K562 (cell line): Measurements from ENCODE around the gene TMEM248. TPM values are rescaled to one million over a fixed set of nuclear protein-coding genes. Genes with fewer than 3 reads are reported as not detected.

Experiments
- ARHGAP35 ChIP-seq: fragments of 450-650 bp; IDR thresholded peaks from 2 replicates; pipeline ENCODE4 v1.6.1; 2018; ENCODE audit not compliant: partially characterized antibody
- CEBPB ChIP-seq: fragments of 450-650 bp; IDR thresholded peaks from 2 replicates; pipeline ENCODE4 v1.6.1; 2016; ENCODE audit warnings: missing genetic modification characterization, missing compliant biosample characterization
- CHD4 ChIP-seq: fragments of 200-600 bp; sonication (generic); IDR thresholded peaks from 3 replicates; pipeline ENCODE4 v1.6.1; 2012; ENCODE audit warnings: low read depth, mild to moderate bottlenecking, mixed read lengths, low read length, inconsistent platforms; ENCODE audit not compliant: insufficient read depth, insufficient replicate concordance, poor library complexity, severe bottlenecking
- CXXC5 ChIP-seq: fragments of 250-450 bp; sonication (Bioruptor Pico); IDR thresholded peaks from 2 replicates; pipeline ENCODE4 v1.8.0; 2022; ENCODE audit warnings: inconsistent platforms, mild to moderate bottlenecking, moderate library complexity
- DNMT1 ChIP-seq: fragments of 450-650 bp; IDR thresholded peaks from 2 replicates; pipeline ENCODE4 v1.6.1; 2016; ENCODE audit warnings: antibody characterized with exemption, mild to moderate bottlenecking
- FOXP1 ChIP-seq: sonication (generic); formaldehyde crosslinking; IDR thresholded peaks from 2 replicates; pipeline ENCODE4 v1.8.0; 2022; ENCODE audit warnings: mild to moderate bottlenecking, missing genetic modification reagents
- IFI16 ChIP-seq: fragments of 250-450 bp; sonication (Bioruptor Pico); IDR thresholded peaks from 2 replicates; pipeline ENCODE4 v2.1.2; 2022; ENCODE audit warnings: mild to moderate bottlenecking, inconsistent platforms
- KLF6 ChIP-seq: fragments of 250-450 bp; sonication (Bioruptor Pico); IDR thresholded peaks from 2 replicates; pipeline ENCODE4 v1.4.0; 2020; ENCODE audit warnings: mild to moderate bottlenecking, moderate library complexity, borderline replicate concordance
- RB1 ChIP-seq: fragments of 450-650 bp; IDR thresholded peaks from 2 replicates; pipeline ENCODE4 v1.6.1; 2017; ENCODE audit warnings: low read depth, mild to moderate bottlenecking
- SAFB ChIP-seq: fragments of 200-400 bp; formaldehyde crosslinking; IDR thresholded peaks from 2 replicates; pipeline ENCODE4 v1.6.1; 2017; ENCODE audit warnings: low read depth, low read length, borderline replicate concordance
- SOX6 ChIP-seq: fragments of 450-650 bp; IDR thresholded peaks from 2 replicates; pipeline ENCODE4 v1.6.1; 2014; ENCODE audit warnings: mild to moderate bottlenecking
- SREBF1 ChIP-seq: fragments of 150-350 bp; IDR thresholded peaks from 2 replicates; pipeline ENCODE4 v1.6.1; 2014; ENCODE audit warnings: antibody characterized with exemption, low read depth, low read length, borderline replicate concordance
- STAT5A ChIP-seq: IDR thresholded peaks from 2 replicates; pipeline ENCODE4 v1.6.1; 2012; ENCODE audit warnings: low read length, inconsistent platforms, borderline replicate concordance
- TEAD2 ChIP-seq: fragments of 450-650 bp; IDR thresholded peaks from 2 replicates; pipeline ENCODE4 v1.6.1; 2016; ENCODE audit warnings: missing genetic modification characterization, control low read depth, missing compliant biosample characterization
- ZBTB1 ChIP-seq: sonication (generic); formaldehyde crosslinking; IDR thresholded peaks from 2 replicates; pipeline ENCODE4 v1.8.1; 2023; ENCODE audit warnings: missing genetic modification reagents, low read depth, mild to moderate bottlenecking, borderline replicate concordance
- ZKSCAN1 ChIP-seq: fragments of 150-350 bp; IDR thresholded peaks from 2 replicates; pipeline ENCODE4 v1.6.1; 2016; ENCODE audit warnings: low read depth, low read length
- ZNF175 ChIP-seq: fragments of 200-800 bp; sonication (Bioruptor generic); IDR thresholded peaks from 2 replicates; pipeline ENCODE4 v1.6.1; 2016; ENCODE audit warnings: low read depth, mild to moderate bottlenecking, missing genetic modification characterization, missing compliant biosample characterization
- ZNF197 ChIP-seq: fragments of 200-800 bp; sonication (Bioruptor generic); IDR thresholded peaks from 2 replicates; pipeline ENCODE4 v1.6.1; 2016; ENCODE audit warnings: low read depth, missing genetic modification characterization, missing compliant biosample characterization
- ZNF507 ChIP-seq: conservative IDR thresholded peaks from 2 replicates; pipeline ENCODE4 v1.6.1; 2017; ENCODE audit warnings: missing genetic modification characterization, missing compliant biosample characterization
- ZNF695 ChIP-seq: fragments of 450-650 bp; formaldehyde crosslinking; IDR thresholded peaks from 2 replicates; pipeline ENCODE4 v1.4.0; 2020; ENCODE audit warnings: mild to moderate bottlenecking, moderate library complexity
- ZNF707 ChIP-seq: fragments of 250-450 bp; sonication (Bioruptor Pico); conservative IDR thresholded peaks from 2 replicates; pipeline ENCODE4 v1.8.0; 2022; ENCODE audit warnings: inconsistent platforms, mild to moderate bottlenecking, moderate library complexity
- ZSCAN29 ChIP-seq: fragments of 450-650 bp; IDR thresholded peaks from 2 replicates; pipeline ENCODE4 v1.6.1; 2017
- polyA plus RNA-seq, 8 experiments: library from polyadenylated mRNA; depleted of rRNA in 4 of 8; stranded (reverse) in 5 of 8; unstranded in 3 of 8; fragments of >200 nt; fragmentation: Nextera tagmentation in 2 of 8; fragmentation: Illumina TruSeq in 1 of 8; extraction: Ambion mirVana in 2 of 8; extraction: Trizol in 1 of 8; gene quantifications; 2 replicates each; pipeline versions ENCODE4 v1.2.1 to v1.2.3, GENCODE V29; 2011 to 2014; ENCODE audit warnings: inconsistent platforms in 1 of 8, missing spikeins in 1 of 8
- total RNA-seq, 7 experiments: library from RNA; depleted of rRNA in 6 of 7; stranded (reverse); fragments of >200 nt in 6 of 7; fragmentation: Illumina TruSeq in 2 of 7; extraction: Trizol in 2 of 7; gene quantifications; 2 replicates each; pipeline versions ENCODE4 v1.2.1 to v1.2.3, GENCODE V29; 2011 to 2021; ENCODE audit warnings: low replicate concordance in 1 of 7
- TF ChIP-seq, protein P1 (sequence below): sonication (generic); formaldehyde crosslinking; IDR thresholded peaks from 2 replicates; pipeline ENCODE4 v1.8.0; 2022; ENCODE audit warnings: missing genetic modification reagents, mild to moderate bottlenecking, moderate library complexity, borderline replicate concordance
- TF ChIP-seq, protein P2 (sequence below): fragments of 450-650 bp; IDR thresholded peaks from 2 replicates; pipeline ENCODE4 v1.7.1; 2018; ENCODE audit warnings: mild to moderate bottlenecking, low read depth; ENCODE audit not compliant: partially characterized antibody
- TF ChIP-seq, protein P3 (sequence below): fragments of 450-650 bp; formaldehyde crosslinking; IDR thresholded peaks from 2 replicates; pipeline ENCODE4 v1.4.0; 2020; ENCODE audit warnings: mild to moderate bottlenecking, moderate library complexity

Gene TMEM248
- total and polyA plus RNA-seq, 9 of the 15 experiments (the other 6 are each of a cell fraction or from before 2014, with no cell fraction given), result 6.3 to 132 (median 64.4) TPM

DNA sequence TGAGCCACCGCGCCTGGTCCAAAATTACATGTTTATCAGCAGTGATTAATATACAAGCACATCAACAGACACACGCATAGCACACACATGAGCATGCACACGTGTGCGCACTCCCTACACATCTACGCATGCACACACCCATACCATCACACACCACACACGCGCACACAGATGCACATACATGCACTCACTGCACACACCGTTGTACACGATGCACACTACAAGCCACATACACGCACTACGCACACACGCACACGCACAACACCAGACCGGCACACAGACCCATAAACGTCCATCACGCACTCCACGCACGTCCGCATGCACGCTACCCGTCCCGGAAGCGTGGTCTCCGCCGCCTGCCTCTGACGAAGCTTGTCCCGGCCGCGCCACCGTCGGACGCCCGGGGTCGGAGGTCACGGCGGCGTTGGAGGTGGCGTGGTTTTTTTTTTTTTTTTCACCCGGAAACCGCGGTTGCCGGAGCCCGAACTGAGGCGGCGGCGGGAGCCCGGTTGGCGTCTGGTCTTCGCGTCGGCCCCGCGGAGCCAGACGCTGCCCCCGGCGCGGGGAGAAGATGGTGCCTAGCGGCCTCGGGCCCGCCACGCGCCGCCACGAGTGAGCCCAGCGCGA is at the start of gene TMEM248 (continued):
- peak; percentile 10; the same call in 1 of the 2 replicates for TF ChIP-seq ZKSCAN1
- TF ChIP-seq IFI16 (CRISPR knock-in tag), result no peak
- peak; percentile 100 for TF ChIP-seq CXXC5 (CRISPR knock-in tag)
- no peak for TF ChIP-seq TEAD2 (tag)
- no peak for TF ChIP-seq CEBPB (tag)
- no peak for TF ChIP-seq ZNF175 (CRISPR knock-in tag)
- TF ChIP-seq ZNF707 (CRISPR knock-in tag), result no peak
- TF ChIP-seq ZNF197 (CRISPR knock-in tag), result no peak
- peak; percentile 84; the same call in 1 of the 2 replicates for TF ChIP-seq FOXP1 (CRISPR knock-in tag)
- no peak for TF ChIP-seq ZSCAN29
- peak; percentile 99; the same call in 1 of the 2 replicates for TF ChIP-seq DNMT1
- TF ChIP-seq ZNF507 (tag), result no peak
- TF ChIP-seq ZBTB1, result peak; percentile 88
- TF ChIP-seq, protein P1, sequence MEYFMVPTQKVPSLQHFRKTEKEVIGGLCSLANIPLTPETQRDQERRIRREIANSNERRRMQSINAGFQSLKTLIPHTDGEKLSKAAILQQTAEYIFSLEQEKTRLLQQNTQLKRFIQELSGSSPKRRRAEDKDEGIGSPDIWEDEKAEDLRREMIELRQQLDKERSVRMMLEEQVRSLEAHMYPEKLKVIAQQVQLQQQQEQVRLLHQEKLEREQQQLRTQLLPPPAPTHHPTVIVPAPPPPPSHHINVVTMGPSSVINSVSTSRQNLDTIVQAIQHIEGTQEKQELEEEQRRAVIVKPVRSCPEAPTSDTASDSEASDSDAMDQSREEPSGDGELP (CRISPR knock-in tag), result peak; percentile 88
- peak; percentile 70 for TF ChIP-seq SOX6
- TF ChIP-seq, protein P2, sequence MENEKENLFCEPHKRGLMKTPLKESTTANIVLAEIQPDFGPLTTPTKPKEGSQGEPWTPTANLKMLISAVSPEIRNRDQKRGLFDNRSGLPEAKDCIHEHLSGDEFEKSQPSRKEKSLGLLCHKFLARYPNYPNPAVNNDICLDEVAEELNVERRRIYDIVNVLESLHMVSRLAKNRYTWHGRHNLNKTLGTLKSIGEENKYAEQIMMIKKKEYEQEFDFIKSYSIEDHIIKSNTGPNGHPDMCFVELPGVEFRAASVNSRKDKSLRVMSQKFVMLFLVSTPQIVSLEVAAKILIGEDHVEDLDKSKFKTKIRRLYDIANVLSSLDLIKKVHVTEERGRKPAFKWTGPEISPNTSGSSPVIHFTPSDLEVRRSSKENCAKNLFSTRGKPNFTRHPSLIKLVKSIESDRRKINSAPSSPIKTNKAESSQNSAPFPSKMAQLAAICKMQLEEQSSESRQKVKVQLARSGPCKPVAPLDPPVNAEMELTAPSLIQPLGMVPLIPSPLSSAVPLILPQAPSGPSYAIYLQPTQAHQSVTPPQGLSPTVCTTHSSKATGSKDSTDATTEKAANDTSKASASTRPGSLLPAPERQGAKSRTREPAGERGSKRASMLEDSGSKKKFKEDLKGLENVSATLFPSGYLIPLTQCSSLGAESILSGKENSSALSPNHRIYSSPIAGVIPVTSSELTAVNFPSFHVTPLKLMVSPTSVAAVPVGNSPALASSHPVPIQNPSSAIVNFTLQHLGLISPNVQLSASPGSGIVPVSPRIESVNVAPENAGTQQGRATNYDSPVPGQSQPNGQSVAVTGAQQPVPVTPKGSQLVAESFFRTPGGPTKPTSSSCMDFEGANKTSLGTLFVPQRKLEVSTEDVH, result peak; percentile 82
- TF ChIP-seq RB1, result peak; percentile 72
- TF ChIP-seq CHD4, result no peak
- peak; percentile 56; the same call in 1 of the 2 replicates for TF ChIP-seq STAT5A
- TF ChIP-seq KLF6 (CRISPR knock-in tag), result no peak
- TF ChIP-seq, protein P3, sequence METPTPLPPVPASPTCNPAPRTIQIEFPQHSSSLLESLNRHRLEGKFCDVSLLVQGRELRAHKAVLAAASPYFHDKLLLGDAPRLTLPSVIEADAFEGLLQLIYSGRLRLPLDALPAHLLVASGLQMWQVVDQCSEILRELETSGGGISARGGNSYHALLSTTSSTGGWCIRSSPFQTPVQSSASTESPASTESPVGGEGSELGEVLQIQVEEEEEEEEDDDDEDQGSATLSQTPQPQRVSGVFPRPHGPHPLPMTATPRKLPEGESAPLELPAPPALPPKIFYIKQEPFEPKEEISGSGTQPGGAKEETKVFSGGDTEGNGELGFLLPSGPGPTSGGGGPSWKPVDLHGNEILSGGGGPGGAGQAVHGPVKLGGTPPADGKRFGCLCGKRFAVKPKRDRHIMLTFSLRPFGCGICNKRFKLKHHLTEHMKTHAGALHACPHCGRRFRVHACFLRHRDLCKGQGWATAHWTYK, result peak; percentile 34; the same call in 1 of the 2 replicates
- TF ChIP-seq ARHGAP35, result peak; percentile 68
- TF ChIP-seq SREBF1, result peak; percentile 78; the same call in 1 of the 2 replicates
- peak; percentile 98 for TF ChIP-seq SAFB
- TF ChIP-seq ZNF695 (CRISPR knock-in tag), result no peak
